AG08395 (cell line): ENCODE measurements around the gene TACC2.

Experiments
- DNase-seq: peaks from one replicate; pipeline ENCODE4 v3.0.0; 2012; ENCODE audit warnings: mixed read lengths, low spot score

Gene TACC2

GRCh38 chr10:122220736-122221135, 231.8 kb downstream of the TACC2 start:
- no peak for DNase-seq

GRCh38 chr10:122221958-122222357, 233.0 kb downstream of the TACC2 start:
- no peak for DNase-seq

DNA sequence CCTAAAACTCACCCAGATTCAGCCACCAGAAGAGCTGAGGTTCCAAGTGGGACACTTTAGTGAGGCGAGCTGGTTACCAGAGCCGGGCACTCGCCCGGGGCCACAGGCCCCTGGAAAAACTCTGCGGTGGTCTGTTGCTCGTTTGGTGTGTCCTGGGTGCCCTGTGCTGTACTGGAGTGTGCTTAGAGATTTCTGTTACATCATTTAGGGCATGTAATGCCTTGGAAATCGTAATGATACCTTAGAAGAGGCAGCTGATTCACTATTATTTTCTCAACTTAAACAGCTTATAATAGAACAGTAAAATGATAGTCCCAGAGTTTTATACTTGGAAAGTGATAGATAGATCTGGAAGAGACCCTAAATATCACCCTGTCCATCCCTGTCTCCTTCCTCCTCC, 233.7 kb downstream of the TACC2 start:
- no peak for DNase-seq

- no peak for DNase-seq
Observed at GRCh38 chr10:122224159-122224558, 235.2 kb downstream of the TACC2 start.

DNA sequence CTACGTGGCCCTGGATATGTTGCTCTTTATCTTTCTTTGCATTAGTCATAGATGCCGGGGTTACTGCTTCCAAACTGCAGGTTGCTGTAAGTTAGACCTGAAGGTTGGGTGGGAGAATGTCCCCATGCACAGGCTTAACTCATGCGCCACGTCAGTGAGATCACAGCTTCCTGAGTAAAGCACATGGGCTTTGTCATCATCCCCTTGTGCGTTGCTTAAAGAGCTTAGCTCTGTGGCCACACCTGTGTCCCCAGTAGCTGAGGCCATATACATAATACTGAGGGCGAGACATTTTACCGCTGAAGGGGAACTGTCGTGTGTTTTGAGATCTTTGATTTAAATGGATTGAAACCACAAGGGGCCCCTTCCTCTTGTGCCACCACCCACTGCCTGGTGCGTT, 236.4 kb downstream of the TACC2 start:
- DNase-seq, result no peak

GRCh38 chr10:122227754-122228153, 238.8 kb downstream of the TACC2 start:
- no peak for DNase-seq

- DNase-seq, result no peak
Observed at GRCh38 chr10:122229666-122230065, 240.7 kb downstream of the TACC2 start.

DNA sequence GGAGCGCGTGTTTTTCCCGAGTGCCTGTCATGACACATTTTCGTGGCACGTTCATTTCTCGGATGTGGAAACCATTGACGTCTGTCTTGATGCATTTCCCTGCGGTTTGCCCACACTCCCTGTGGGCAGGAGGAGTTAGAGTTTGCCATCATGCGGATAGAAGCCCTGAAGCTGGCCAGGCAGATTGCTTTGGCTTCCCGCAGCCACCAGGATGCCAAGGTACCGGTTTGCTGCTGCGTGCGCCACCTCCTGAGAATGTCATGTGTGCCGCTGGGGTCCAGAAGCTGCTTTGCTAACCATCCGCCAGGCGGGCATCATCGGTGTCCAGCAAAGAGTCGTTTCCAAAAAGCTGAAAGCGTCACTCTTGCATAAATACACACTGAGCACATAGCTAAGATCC, 241.3 kb downstream of the TACC2 start:
- no peak for DNase-seq

- DNase-seq, result no peak
Observed at GRCh38 chr10:122232769-122233168, 243.8 kb downstream of the TACC2 start.

GRCh38 chr10:122233857-122234348, 244.9 kb downstream of the TACC2 start:
- no peak for DNase-seq

DNA sequence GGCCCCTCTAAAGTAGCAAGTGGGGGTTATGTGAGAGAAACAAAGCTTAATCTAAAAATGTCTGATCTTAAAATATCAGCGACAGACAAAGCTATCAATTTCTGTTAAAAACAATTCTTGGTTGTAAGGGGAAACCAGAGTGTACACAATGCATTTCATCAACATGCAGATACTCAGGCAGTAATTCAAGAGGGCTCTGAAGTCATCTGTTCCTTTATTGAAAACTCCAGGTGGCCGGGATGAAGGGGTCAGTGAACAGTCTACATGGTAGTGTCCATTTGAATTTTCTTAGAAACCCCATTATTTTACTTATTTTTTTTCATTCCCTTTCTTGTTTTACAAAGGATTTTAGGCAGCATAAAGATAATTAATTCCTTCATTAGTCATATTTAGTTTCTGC, 245.5 kb downstream of the TACC2 start:
- no peak for DNase-seq

DNA sequence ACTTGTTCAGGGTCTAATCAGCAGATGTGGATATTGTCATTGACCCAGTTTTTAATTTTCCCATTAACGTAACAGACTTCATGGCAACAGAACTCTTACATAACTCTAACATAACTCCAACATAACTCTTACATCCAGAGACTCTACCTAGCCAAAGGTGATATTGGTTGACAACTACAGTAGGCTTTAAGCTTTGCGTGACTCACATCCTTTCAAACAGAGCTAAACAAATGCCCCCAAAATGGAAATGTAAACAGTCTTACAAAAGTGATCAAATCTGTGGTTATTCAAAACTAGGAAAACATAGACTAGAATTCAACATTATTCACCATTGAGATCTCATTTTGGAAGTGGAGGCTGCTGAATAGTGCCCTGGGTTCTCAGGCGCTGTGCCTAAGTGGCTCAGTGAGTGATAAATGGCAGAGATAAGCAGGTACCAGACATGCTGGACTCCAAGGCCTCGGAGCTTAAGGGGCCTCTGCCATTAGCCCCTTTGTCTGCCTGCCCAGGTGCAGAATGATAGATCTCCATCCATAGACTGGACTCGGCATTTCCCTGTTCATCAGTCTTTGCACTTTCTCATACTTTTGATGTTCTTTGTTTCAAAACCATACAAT, 247.8 kb downstream of the TACC2 start:
- DNase-seq, result no peak

GRCh38 chr10:122237331-122237990, 248.5 kb downstream of the TACC2 start:
- no peak for DNase-seq

DNA sequence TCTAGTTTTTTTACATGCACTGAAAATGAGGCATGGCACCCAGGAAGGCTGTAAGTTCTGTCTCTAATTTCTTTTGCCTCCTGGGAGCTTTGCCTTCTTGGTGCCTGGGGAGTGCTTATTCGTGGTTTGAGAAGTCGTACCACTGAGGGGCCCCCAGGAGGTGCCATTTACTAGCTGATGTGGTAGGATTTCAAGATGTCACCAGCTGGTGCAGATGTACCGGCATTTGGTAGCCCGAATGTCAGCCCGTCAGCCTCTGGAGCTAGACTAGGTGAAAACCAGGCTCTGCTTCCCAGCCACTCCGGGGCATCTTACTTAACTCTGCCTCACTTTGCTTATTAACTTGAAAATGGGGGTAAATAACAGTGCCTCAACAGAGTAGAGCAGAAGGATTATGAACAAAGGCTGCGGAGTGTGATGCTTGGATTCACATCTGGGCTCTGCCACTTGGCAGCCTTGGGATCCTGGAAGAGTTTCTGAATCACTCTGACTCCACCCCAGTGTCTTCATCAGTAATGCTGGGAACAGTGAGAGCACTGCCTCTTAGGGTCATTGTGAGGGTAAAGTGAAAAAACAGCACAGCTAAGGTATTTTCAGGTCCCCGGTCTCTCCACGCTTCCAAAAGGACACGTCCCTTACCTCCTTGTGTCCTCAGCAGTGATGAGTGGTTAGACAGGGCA, 250.8 kb downstream of the TACC2 start:
- peak; percentile 89 for DNase-seq

- DNase-seq, result no peak
Observed at GRCh38 chr10:122240401-122240800, 251.4 kb downstream of the TACC2 start.

DNA sequence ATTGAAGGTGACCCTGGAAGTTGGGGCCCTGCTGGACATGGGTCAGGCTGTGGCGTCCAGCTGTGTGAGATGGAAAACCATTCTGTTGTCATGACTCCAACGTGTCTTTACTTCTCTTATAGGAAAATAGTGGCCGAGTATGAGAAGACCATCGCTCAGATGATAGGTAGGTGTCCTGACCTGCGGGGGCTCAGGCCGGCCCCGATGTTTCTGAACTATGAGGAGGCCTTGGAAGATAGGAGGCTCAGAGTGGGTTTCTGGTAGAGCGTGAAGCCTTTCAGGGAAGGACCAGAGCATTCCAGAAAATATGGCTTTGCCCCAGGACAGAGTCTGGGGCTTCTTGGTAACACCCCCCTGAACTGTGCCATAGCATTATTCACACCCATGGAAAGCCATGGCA, 252.9 kb downstream of the TACC2 start:
- DNase-seq, result no peak

DNA sequence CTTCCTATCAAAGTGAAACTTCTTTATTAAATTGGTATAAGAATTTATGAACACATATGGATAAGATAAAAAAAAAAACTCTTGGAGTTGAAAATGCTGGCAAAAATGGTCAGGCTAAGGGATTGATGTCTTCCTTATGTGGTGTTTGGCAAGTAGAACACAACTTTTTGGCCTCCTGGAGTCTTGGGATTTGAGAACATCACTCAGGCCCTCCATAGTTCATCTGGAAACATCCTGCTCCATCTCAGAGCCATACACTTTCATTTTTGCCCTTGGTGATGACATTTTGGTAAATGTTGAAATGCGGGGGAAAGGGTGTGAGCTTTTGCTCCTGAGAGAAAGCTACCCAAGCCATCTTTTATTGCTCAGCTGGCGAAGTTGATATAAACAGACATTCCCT, 254.6 kb downstream of the TACC2 start:
- no peak for DNase-seq

GRCh38 chr10:122244001-122244975, 255.3 kb downstream of the TACC2 start:
- no peak for DNase-seq

DNA sequence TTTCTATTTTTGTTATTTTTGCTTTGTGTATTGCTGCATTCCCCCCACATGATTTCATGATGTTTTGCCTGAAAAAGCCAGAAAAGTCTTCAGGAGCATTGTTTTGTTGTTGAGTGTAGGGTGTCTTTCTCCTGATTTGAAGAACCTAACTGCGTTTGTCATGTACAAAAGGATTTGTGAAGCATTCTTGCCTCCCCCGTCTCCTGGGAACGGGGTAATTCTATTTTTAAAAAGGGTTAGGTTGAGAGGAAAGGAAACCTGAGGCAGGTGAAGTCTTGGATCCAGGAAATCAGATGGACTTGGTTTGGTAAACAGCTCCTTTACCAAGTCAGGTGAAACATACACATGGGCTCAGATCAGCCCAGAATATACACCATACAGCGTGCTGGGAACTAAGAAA, 256.2 kb downstream of the TACC2 start:
- DNase-seq, result no peak

- no peak for DNase-seq
Observed at GRCh38 chr10:122245897-122246296, 256.9 kb downstream of the TACC2 start.

- DNase-seq, result no peak
Observed at GRCh38 chr10:122246830-122247520, 258.0 kb downstream of the TACC2 start.
